ENCODE measurements around the gene EIF2AK3. TPM values are rescaled to one million over a fixed set of nuclear protein-coding genes. Genes with fewer than 3 reads are reported as not detected.

The EIF2AK3 gene
- total RNA-seq: 35.7 TPM

GRCh38 chr2:88627055-88627855 is at the start of gene EIF2AK3:
EIF2AK3 (minus strand) TSS chr2:88627464; CDS start chr2:88627274, 190 bp downstream.

Other genes with a start within 250 kb of the EIF2AK3 start
- gene FOXI3, start 174.8 kb downstream of the EIF2AK3 start, total RNA-seq: 7.1 TPM
- gene RPIA, start 64.2 kb upstream of the EIF2AK3 start, total RNA-seq: 17.0 TPM